Measurements from ENCODE around the gene PMM2. TPM values are rescaled to one million over a fixed set of nuclear protein-coding genes. Genes with fewer than 3 reads are reported as not detected.

Gene PMM2
- total RNA-seq, 1 experiment from 2014 or later = 53.3 TPM

- ChIA-PET CTCF (no interaction called here), POLR2A (no interaction called here)
- DNase-seq (ENCODE audit: low read depth, low spot score) = no peak
These were observed 48.8 kb downstream of the PMM2 start for GRCh38 chr16:8846401-8846932.

More at GRCh38 chr16:8846401-8846932, 48.8 kb downstream of the PMM2 start:
- H3K4me2 ChIP-seq (ENCODE audit: low read length) = no peak overlapping the region
- no peak overlapping the region for H3K27ac ChIP-seq (ENCODE audit: low read depth, low read length)
- no peak overlapping the region for H3K4me3 ChIP-seq (replicated peaks in 1 of 2; ENCODE audit: low read depth in 1 of 2, low read length in 2 of 2)
- BruUV-seq (replicated peaks) = no TSS peak
- no peak for TF ChIP-seq SP1 (IDR thresholded peaks at IDR 0.05; ENCODE audit: low read depth)
- TF ChIP-seq ATF3 (IDR thresholded peaks at IDR 0.05) = no peak
- TF ChIP-seq ZBTB33 (IDR thresholded peaks at IDR 0.05; ENCODE audit: extremely low read depth, insufficient replicate concordance, low read length) = no peak
- no peak for TF ChIP-seq TCF7L2 (IDR thresholded peaks at IDR 0.05; ENCODE audit: borderline replicate concordance, extremely low read depth, insufficient read depth, insufficient read length)
- TF ChIP-seq ELF1 (IDR thresholded peaks at IDR 0.05; ENCODE audit: borderline replicate concordance, low read depth) = no peak
- TF ChIP-seq MAX (IDR thresholded peaks at IDR 0.05) = no peak
- no peak for TF ChIP-seq EZH2phosphoT487 (IDR thresholded peaks at IDR 0.05; ENCODE audit: borderline replicate concordance)
- no peak for TF ChIP-seq JUND (IDR thresholded peaks at IDR 0.05)
- no peak for TF ChIP-seq CEBPB (IDR thresholded peaks at IDR 0.05; ENCODE audit: low read depth)
- TF ChIP-seq EGR1 (IDR thresholded peaks at IDR 0.05; ENCODE audit: low read depth) = no peak
- no peak for TF ChIP-seq EZH2 (IDR thresholded peaks at IDR 0.05)
- TF ChIP-seq YY1 (IDR thresholded peaks at IDR 0.05; ENCODE audit: extremely low read depth, insufficient replicate concordance, low read depth, low read length) = no peak
- TF ChIP-seq REST (IDR thresholded peaks at IDR 0.05; ENCODE audit: low read depth) = no peak
- TF ChIP-seq POLR2AphosphoS5 (IDR thresholded peaks at IDR 0.05; ENCODE audit: low read depth, low read length) = no peak
- TF ChIP-seq CTCF (IDR thresholded peaks at IDR 0.05 in 2 of 3, conservative IDR thresholded peaks at IDR 0.05 in 1 of 3; ENCODE audit: borderline replicate concordance in 1 of 3, insufficient read depth in 1 of 3, low read depth in 2 of 3, low read length in 2 of 3) = no peak
- TF ChIP-seq ZNF274 (IDR thresholded peaks at IDR 0.05; ENCODE audit: low read depth, low read length) = no peak
- H3K9me2 ChIP-seq (ENCODE audit: insufficient read depth) = no peaks in the 10 kb centered on the region
- RAD21 ChIA-PET (ENCODE audit: low non-redundant PET in 1 of 2, low total read pairs in 2 of 2, uncharacterized antibody in 2 of 2, unreplicated experiment in 2 of 2) = no interaction called here
- no peak for ATAC-seq
- H3K9ac ChIP-seq (ENCODE audit: low read length) = no peak overlapping the region
- no peaks in the 10 kb centered on the region for H3K27me3 ChIP-seq (ENCODE audit: insufficient read depth, low read length)
- H2AFZ ChIP-seq (ENCODE audit: low read depth, low read length, poor library complexity, severe bottlenecking) = no peak overlapping the region
- intact Hi-C loops (cut with micrococcal nuclease) = no loop called here
- H3K4me1 ChIP-seq (ENCODE audit: control insufficient read depth in 1 of 2, insufficient read depth in 2 of 2, low read length in 2 of 2) = no peaks in the 10 kb centered on the region; a peak in 1 of 4 replicates
- H3K79me2 ChIP-seq (ENCODE audit: insufficient read depth, low read length) = peaks cover 30% of the 10 kb centered on the region
- H3K36me3 ChIP-seq (ENCODE audit: control insufficient read depth in 1 of 2, insufficient read depth in 2 of 2, low read length in 2 of 2) = peaks cover 9 to 25% of the 10 kb centered on the region in 2 experiments; a peak in 3 of 4 replicates
- H4K20me1 ChIP-seq (ENCODE audit: insufficient read depth) = no peaks in the 10 kb centered on the region
- H3K9me3 ChIP-seq (ENCODE audit: control insufficient read depth in 1 of 2, insufficient read depth in 1 of 2, low read depth in 1 of 2, low read length in 2 of 2) = no peaks in the 10 kb centered on the region

Data from HCT116 (cell line).